IMR-90 (cell line): ENCODE measurements around the gene CATSPERB. TPM values are rescaled to one million over a fixed set of nuclear protein-coding genes. Genes with fewer than 3 reads are reported as not detected.

ENCODE experiments used
- ATAC-seq: fragments of 200-7000 bp; cut with Tn5 transposase; 2 replicates; pipeline ENCODE4 v1.9.1; 2020; ENCODE audit warnings: low read depth, mild to moderate bottlenecking, moderate library complexity
- BruUV-seq: library from RNA; stranded (reverse); fragments of 400-500 nt; replicated peaks from 2 replicates; lab custom pipeline; 2021; lab: Mats Ljungman, UMichigan
- CTCF ChIA-PET: fragments of 300-600 bp; formaldehyde crosslinking; extraction: SDS; loops from one replicate; lab custom pipeline; 2021; ENCODE audit warnings: antibody characterized with exemption; lab: Yijun Ruan, JAX
- POLR2A ChIA-PET: fragments of 300-600 bp; sonication (Branson Sonifier 250); formaldehyde crosslinking; loops from one replicate; lab custom pipeline; 2022; ENCODE audit warnings: antibody characterized with exemption; ENCODE audit not compliant: unreplicated experiment; lab: Charles Lee
- DNase-seq: peaks from one replicate; pipeline ENCODE4 v3.0.0; 2013
- H2AFZ ChIP-seq: replicated peaks from 2 replicates; pipeline ENCODE3; 2013; ENCODE audit warnings: low read length, mild to moderate bottlenecking; ENCODE audit not compliant: poor library complexity
- H2AK5ac ChIP-seq: 2 replicates; pipeline ENCODE4 v1.6.1; 2013; ENCODE audit warnings: low read depth, low read length, inconsistent platforms
- H2AK9ac ChIP-seq: replicated peaks from 2 replicates; pipeline ENCODE3; 2013; ENCODE audit warnings: mild to moderate bottlenecking, low read depth, low read length, moderate library complexity; ENCODE audit not compliant: poor library complexity
- H2BK120ac ChIP-seq: 2 replicates; pipeline ENCODE4 v1.6.1; 2013; ENCODE audit warnings: low read depth, low read length, inconsistent platforms
- H2BK15ac ChIP-seq: 3 replicates; pipeline ENCODE4 v1.6.1; 2013; ENCODE audit warnings: low read depth, low read length, inconsistent platforms
- H2BK20ac ChIP-seq: 2 replicates; pipeline ENCODE4 v1.6.1; 2013; ENCODE audit warnings: low read depth, mild to moderate bottlenecking, inconsistent platforms, low read length, moderate library complexity
- H2BK5ac ChIP-seq: 2 replicates; pipeline ENCODE4 v1.6.1; 2013; ENCODE audit warnings: mild to moderate bottlenecking, low read depth, low read length, inconsistent platforms; ENCODE audit not compliant: poor library complexity, severe bottlenecking
- H3K14ac ChIP-seq: replicated peaks from 2 replicates; pipeline ENCODE4 v1.6.1; 2013; ENCODE audit warnings: low read depth, low read length, inconsistent platforms
- H3K18ac ChIP-seq: 2 replicates; pipeline ENCODE4 v1.6.1; 2013; ENCODE audit warnings: low read depth, low read length, control low read depth
- H3K23ac ChIP-seq: 2 replicates; pipeline ENCODE4 v1.6.1; 2013; ENCODE audit warnings: low read depth, low read length, inconsistent platforms
- H3K27ac ChIP-seq: 2 replicates; pipeline ENCODE4 v1.5.1; 2013; ENCODE audit warnings: mild to moderate bottlenecking, control low read depth, low read length; ENCODE audit not compliant: insufficient read depth
- H3K27me3 ChIP-seq: 2 replicates; pipeline ENCODE4 v1.6.1; 2013; ENCODE audit warnings: low read length; ENCODE audit not compliant: control insufficient read depth, insufficient read depth
- H3K36me3 ChIP-seq: 2 replicates; pipeline ENCODE4 v1.6.1; 2013; ENCODE audit warnings: low read length, mixed read lengths; ENCODE audit not compliant: control insufficient read depth, insufficient read depth
- H3K4ac ChIP-seq: 2 replicates; pipeline ENCODE4 v1.6.1; 2013; ENCODE audit warnings: low read depth, low read length, inconsistent platforms
- H3K4me1 ChIP-seq: 2 replicates; pipeline ENCODE4 v1.6.1; 2013; ENCODE audit warnings: low read length, mixed read lengths; ENCODE audit not compliant: control insufficient read depth, insufficient read depth
- H3K4me2 ChIP-seq: 2 replicates; pipeline ENCODE4 v1.6.1; 2013; ENCODE audit warnings: low read depth, mild to moderate bottlenecking, control low read depth, low read length, moderate library complexity
- H3K4me3 ChIP-seq: 2 replicates; pipeline ENCODE4 v1.5.1; 2013; ENCODE audit warnings: low read depth, mild to moderate bottlenecking, control low read depth, low read length, moderate library complexity; ENCODE audit not compliant: insufficient read depth
- H3K56ac ChIP-seq: 2 replicates; pipeline ENCODE4 v1.6.1; 2013; ENCODE audit warnings: low read length, inconsistent platforms; ENCODE audit not compliant: insufficient read depth; ENCODE audit errors: extremely low read depth
- H3K79me1 ChIP-seq, 2 experiments: 2 replicates each; pipeline ENCODE4 v1.6.1; 2013; ENCODE audit warnings: low read length in 2 of 2, inconsistent platforms in 1 of 2, low read depth in 1 of 2
- H3K9ac ChIP-seq: 2 replicates; pipeline ENCODE4 v1.6.1; 2013; ENCODE audit warnings: low read depth, low read length, control low read depth
- H3K9me1 ChIP-seq: 2 replicates; pipeline ENCODE4 v1.6.1; 2013; ENCODE audit warnings: low read length, inconsistent platforms; ENCODE audit not compliant: insufficient read depth
- H3K9me3 ChIP-seq: 2 replicates; pipeline ENCODE4 v1.6.1; 2013; ENCODE audit warnings: low read length; ENCODE audit not compliant: control insufficient read depth, insufficient read depth
- H4K20me1 ChIP-seq: 2 replicates; pipeline ENCODE4 v1.6.1; 2013; ENCODE audit warnings: low read length, inconsistent platforms; ENCODE audit not compliant: insufficient read depth
- H4K5ac ChIP-seq: 2 replicates; pipeline ENCODE4 v1.6.1; 2013; ENCODE audit warnings: mild to moderate bottlenecking, low read depth, low read length, control low read depth
- H4K8ac ChIP-seq, 2 experiments: 2 replicates each; pipeline ENCODE4 v1.6.1; 2013; ENCODE audit warnings: low read depth in 2 of 2, low read length in 2 of 2, control low read depth in 1 of 2, inconsistent platforms in 1 of 2
- H4K91ac ChIP-seq: 2 replicates; pipeline ENCODE4 v1.6.1; 2013; ENCODE audit warnings: low read depth, low read length, inconsistent platforms; ENCODE audit not compliant: insufficient read depth
- BHLHE40 ChIP-seq: fragments of 150-350 bp; IDR thresholded peaks from 2 replicates; pipeline ENCODE4 v1.6.1; 2016; ENCODE audit warnings: mild to moderate bottlenecking, low read depth, low read length
- CEBPB ChIP-seq: IDR thresholded peaks from 2 replicates; pipeline ENCODE4 v1.6.1; 2012; ENCODE audit warnings: low read depth, low read length, improper control_type of control experiment
- CHD1 ChIP-seq: IDR thresholded peaks from 2 replicates; pipeline ENCODE4 v1.6.1; 2012; ENCODE audit warnings: low read depth, low read length, improper control_type of control experiment
- FOS ChIP-seq: fragments of 150-350 bp; IDR thresholded peaks from 2 replicates; pipeline ENCODE4 v1.6.1; 2016; ENCODE audit warnings: low read depth, low read length
- MAFK ChIP-seq: IDR thresholded peaks from 2 replicates; pipeline ENCODE4 v1.6.1; 2012; ENCODE audit warnings: low read depth, low read length, improper control_type of control experiment
- MAZ ChIP-seq: IDR thresholded peaks from 2 replicates; pipeline ENCODE4 v1.6.1; 2012; ENCODE audit warnings: low read depth, mild to moderate bottlenecking, low read length, improper control_type of control experiment, moderate library complexity, borderline replicate concordance
- MXI1 ChIP-seq: IDR thresholded peaks from 2 replicates; pipeline ENCODE4 v1.6.1; 2012; ENCODE audit warnings: low read depth, mild to moderate bottlenecking, low read length, moderate library complexity, borderline replicate concordance
- NFE2L2 ChIP-seq: fragments of 150-350 bp; IDR thresholded peaks from 2 replicates; pipeline ENCODE4 v1.6.1; 2016; ENCODE audit warnings: low read depth, mild to moderate bottlenecking, low read length
- POLR2A ChIP-seq: IDR thresholded peaks from 2 replicates; pipeline ENCODE4 v1.6.1; 2012; ENCODE audit warnings: mild to moderate bottlenecking, low read depth, low read length
- RAD21 ChIP-seq: IDR thresholded peaks from 2 replicates; pipeline ENCODE4 v1.6.1; 2012; ENCODE audit warnings: low read length, improper control_type of control experiment
- RCOR1 ChIP-seq: IDR thresholded peaks from 2 replicates; pipeline ENCODE4 v1.6.1; 2012; ENCODE audit warnings: mild to moderate bottlenecking, low read length, improper control_type of control experiment; ENCODE audit not compliant: insufficient replicate concordance
- RFX5 ChIP-seq: IDR thresholded peaks from 2 replicates; pipeline ENCODE4 v1.8.0; 2012; ENCODE audit warnings: low read depth, mild to moderate bottlenecking, low read length, moderate library complexity
- SMC3 ChIP-seq: fragments of 150-350 bp; IDR thresholded peaks from 2 replicates; pipeline ENCODE4 v1.6.1; 2016; ENCODE audit warnings: low read depth, mild to moderate bottlenecking, antibody characterized with exemption, low read length, moderate library complexity
- WGBS, 2 experiments: methylation state at CpG; one replicate each; pipeline versions ENCODE4 v1.1.5 to v1.1.7; 2013; ENCODE audit warnings: missing lambda C conversion rate in 2 of 2; ENCODE audit not compliant: insufficient read length in 1 of 2; ENCODE audit errors: extremely low coverage in 2 of 2; 5-methylcytosine and 5-hydroxymethylcytosine counted together
- dilution Hi-C: fragments of 300-500 bp; cut with HindIII; formaldehyde crosslinking; loops from one replicate; pipeline ENCODE4 v1.14.3; 2018; ENCODE audit warnings: low sequenced_read_pairs; ENCODE audit not compliant: unreplicated experiment
- in situ Hi-C: fragments of 300-500 bp; cut with MboI; formaldehyde crosslinking; loops from 3 replicates; pipeline ENCODE4 v1.14.3; 2019; ENCODE audit warnings: low sequenced_read_pairs, inconsistent platforms, mixed read lengths
- intact Hi-C: fragments of 100-400 bp; cut with micrococcal nuclease; formaldehyde crosslinking; loops from 2 replicates; pipeline ENCODE4 v1.10.0; 2022
- polyA plus RNA-seq, 3 experiments: library from polyadenylated mRNA; depleted of rRNA; stranded (reverse); fragments of >200 nt; gene quantifications; 2 replicates each; pipeline ENCODE4 v1.2.3, GENCODE V29; 2012; ENCODE audit warnings: low replicate concordance in 1 of 3
- total RNA-seq: library from RNA; depleted of rRNA; stranded (reverse); fragments of >200 nt; gene quantifications from 2 replicates; pipeline ENCODE4 v1.2.3, GENCODE V29; 2012
- TF ChIP-seq, protein P1 (sequence below): fragments of 150-350 bp; IDR thresholded peaks from 2 replicates; pipeline ENCODE4 v1.6.1; 2017; ENCODE audit warnings: mild to moderate bottlenecking, antibody characterized with exemption, low read length, low read depth
- TF ChIP-seq, protein P2 (sequence below): conservative IDR thresholded peaks from 2 replicates; pipeline ENCODE4 v1.5.1; 2012; ENCODE audit warnings: mild to moderate bottlenecking, low read depth, low read length, improper control_type of control experiment
- TF ChIP-seq, protein P3 (sequence below): fragments of 150-350 bp; IDR thresholded peaks from 2 replicates; pipeline ENCODE4 v1.6.1; 2016; ENCODE audit warnings: low read depth, mild to moderate bottlenecking, low read length, moderate library complexity, borderline replicate concordance

Gene CATSPERB
- total and polyA plus RNA-seq, 2 of the 4 experiments (the other 2 are of a cell fraction): not detected

DNA sequence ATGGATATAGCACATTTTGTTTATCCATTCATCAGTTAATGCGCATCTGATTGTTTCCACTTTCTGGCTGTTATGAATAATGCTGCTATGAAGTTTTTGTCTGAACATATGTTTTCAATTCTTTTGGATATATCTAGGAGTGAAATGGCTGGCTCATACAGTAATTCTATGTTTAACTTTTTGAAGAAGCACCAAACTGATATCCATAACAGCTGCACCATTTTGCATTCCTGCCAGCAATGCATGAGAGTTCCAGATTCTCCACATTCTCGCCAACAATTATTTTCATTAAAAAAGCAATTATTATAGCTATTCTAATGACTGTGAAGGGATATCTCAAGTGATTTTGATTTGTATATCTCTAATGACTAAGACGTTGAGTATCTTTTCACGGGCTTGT, 131.9 kb downstream of the CATSPERB start:
- dilution Hi-C loops: no loop called here
- no peak overlapping the region for H2BK120ac ChIP-seq
- no CpG with 5 or more reads among the region's 4 CpGs for WGBS, 2 experiments
- H3K9ac ChIP-seq: no peak overlapping the region
- H2BK20ac ChIP-seq: no peak overlapping the region
- no peak overlapping the region for H2AK5ac ChIP-seq
- no peaks in the 10 kb centered on the region for H4K20me1 ChIP-seq
- no peak overlapping the region for H3K14ac ChIP-seq
- ATAC-seq (no peak), DNase-seq (no peak)
- H3K79me1 ChIP-seq: no peaks in the 10 kb centered on the region
- H2BK15ac ChIP-seq: no peak overlapping the region
- BruUV-seq: no TSS peak
- no peak overlapping the region for H3K23ac ChIP-seq
- no peak overlapping the region for H2AFZ ChIP-seq
- no peak overlapping the region for H4K8ac ChIP-seq
- H4K5ac ChIP-seq: no peak overlapping the region
- no peak overlapping the region for H3K27ac ChIP-seq
- no peak overlapping the region for H3K4me2 ChIP-seq
- intact Hi-C loops: no loop called here
- no peaks in the 10 kb centered on the region for H3K9me1 ChIP-seq
- ChIA-PET CTCF (no interaction called here), POLR2A (no interaction called here)
- TF ChIP-seq MXI1: no peak
- no peak for TF ChIP-seq BHLHE40
- TF ChIP-seq, protein P1, sequence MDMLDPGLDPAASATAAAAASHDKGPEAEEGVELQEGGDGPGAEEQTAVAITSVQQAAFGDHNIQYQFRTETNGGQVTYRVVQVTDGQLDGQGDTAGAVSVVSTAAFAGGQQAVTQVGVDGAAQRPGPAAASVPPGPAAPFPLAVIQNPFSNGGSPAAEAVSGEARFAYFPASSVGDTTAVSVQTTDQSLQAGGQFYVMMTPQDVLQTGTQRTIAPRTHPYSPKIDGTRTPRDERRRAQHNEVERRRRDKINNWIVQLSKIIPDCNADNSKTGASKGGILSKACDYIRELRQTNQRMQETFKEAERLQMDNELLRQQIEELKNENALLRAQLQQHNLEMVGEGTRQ: no peak
- no peak for TF ChIP-seq NFE2L2
- no peak for TF ChIP-seq RCOR1
- TF ChIP-seq CHD1: no peak
- TF ChIP-seq MAFK: no peak
- TF ChIP-seq, protein P2, sequence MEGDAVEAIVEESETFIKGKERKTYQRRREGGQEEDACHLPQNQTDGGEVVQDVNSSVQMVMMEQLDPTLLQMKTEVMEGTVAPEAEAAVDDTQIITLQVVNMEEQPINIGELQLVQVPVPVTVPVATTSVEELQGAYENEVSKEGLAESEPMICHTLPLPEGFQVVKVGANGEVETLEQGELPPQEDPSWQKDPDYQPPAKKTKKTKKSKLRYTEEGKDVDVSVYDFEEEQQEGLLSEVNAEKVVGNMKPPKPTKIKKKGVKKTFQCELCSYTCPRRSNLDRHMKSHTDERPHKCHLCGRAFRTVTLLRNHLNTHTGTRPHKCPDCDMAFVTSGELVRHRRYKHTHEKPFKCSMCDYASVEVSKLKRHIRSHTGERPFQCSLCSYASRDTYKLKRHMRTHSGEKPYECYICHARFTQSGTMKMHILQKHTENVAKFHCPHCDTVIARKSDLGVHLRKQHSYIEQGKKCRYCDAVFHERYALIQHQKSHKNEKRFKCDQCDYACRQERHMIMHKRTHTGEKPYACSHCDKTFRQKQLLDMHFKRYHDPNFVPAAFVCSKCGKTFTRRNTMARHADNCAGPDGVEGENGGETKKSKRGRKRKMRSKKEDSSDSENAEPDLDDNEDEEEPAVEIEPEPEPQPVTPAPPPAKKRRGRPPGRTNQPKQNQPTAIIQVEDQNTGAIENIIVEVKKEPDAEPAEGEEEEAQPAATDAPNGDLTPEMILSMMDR: no peak
- TF ChIP-seq SMC3: no peak
- TF ChIP-seq MAZ: no peak
- TF ChIP-seq RFX5: no peak
- TF ChIP-seq RAD21: no peak
- TF ChIP-seq CEBPB: no peak
- TF ChIP-seq, protein P3, sequence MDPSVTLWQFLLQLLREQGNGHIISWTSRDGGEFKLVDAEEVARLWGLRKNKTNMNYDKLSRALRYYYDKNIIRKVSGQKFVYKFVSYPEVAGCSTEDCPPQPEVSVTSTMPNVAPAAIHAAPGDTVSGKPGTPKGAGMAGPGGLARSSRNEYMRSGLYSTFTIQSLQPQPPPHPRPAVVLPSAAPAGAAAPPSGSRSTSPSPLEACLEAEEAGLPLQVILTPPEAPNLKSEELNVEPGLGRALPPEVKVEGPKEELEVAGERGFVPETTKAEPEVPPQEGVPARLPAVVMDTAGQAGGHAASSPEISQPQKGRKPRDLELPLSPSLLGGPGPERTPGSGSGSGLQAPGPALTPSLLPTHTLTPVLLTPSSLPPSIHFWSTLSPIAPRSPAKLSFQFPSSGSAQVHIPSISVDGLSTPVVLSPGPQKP: no peak
- TF ChIP-seq POLR2A: no peak
- no peak for TF ChIP-seq FOS
- H3K36me3 ChIP-seq: no peaks in the 10 kb centered on the region
- H3K4ac ChIP-seq: no peak overlapping the region
- H4K91ac ChIP-seq: no peak overlapping the region
- H3K4me1 ChIP-seq: no peaks in the 10 kb centered on the region
- H3K18ac ChIP-seq: no peak overlapping the region
- no peaks in the 10 kb centered on the region for H3K9me3 ChIP-seq
- in situ Hi-C loops: no loop called here
- no peak overlapping the region for H2BK5ac ChIP-seq
- no peak overlapping the region for H3K4me3 ChIP-seq
- no peak overlapping the region for H3K56ac ChIP-seq
- H2AK9ac ChIP-seq: no peak overlapping the region
- no peaks in the 10 kb centered on the region for H3K27me3 ChIP-seq
